Superior temporal gyrus (tissue), 1 donor: Measurements from ENCODE around the gene PPIP5K2.
A peak's percentile ranks its signal among the peaks of the same experiment; 100 is the strongest.

Experiments
- DNase-seq: peaks from one replicate; pipeline ENCODE4 v3.0.0-alpha.2; 2016; ENCODE audit errors: extremely low spot score

The PPIP5K2 gene

DNA sequence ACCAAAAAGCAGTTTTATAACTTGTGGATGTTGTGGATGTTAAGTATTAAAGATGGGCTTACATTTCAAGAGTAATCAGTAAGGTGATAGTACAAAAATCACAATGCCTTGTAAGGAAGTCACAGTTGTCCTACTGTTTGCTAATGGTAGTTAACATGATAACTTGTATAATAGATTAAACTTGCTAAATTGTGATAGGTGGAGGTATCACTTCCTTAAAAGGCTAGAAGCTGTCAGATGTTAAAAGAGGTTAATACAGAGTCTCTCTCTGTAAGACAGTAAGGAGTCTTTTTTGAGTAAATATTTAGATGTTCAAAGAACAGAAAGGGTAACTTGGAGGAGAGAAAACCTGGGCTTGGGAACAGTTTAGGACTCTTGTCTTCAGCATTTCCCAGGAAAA is 124.3 kb downstream of the PPIP5K2 start:
- DNase-seq = no peak

- no peak for DNase-seq
Observed at GRCh38 chr5:103245761-103246160, 125.7 kb downstream of the PPIP5K2 start.

- DNase-seq = no peak
Observed at GRCh38 chr5:103247118-103247517, 127.0 kb downstream of the PPIP5K2 start.

GRCh38 chr5:103249068-103249467 is 129.0 kb downstream of the PPIP5K2 start:
- DNase-seq = no peak

GRCh38 chr5:103254921-103255320 is 134.8 kb downstream of the PPIP5K2 start:
- no peak for DNase-seq

- DNase-seq = no peak
Observed at GRCh38 chr5:103255691-103256090, 135.6 kb downstream of the PPIP5K2 start.

DNA sequence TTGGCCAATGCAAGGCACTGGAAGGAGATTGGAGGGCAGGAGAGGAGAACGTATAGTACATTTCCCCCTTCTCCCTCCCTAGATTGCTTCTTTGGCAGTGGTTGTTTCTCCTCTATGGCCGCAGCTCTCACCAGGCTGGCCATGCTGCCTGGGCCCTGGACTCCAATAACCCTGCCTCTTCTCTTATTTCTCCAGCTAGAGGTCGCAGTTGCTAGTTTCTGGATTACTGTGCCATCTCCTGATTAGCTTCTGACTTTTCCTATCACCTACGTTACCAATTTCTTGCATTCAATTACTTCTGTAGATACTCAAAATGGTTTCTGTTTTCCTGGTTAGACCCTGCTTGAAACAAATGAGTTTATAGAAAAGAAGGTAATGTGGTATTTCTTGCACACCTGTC is 136.1 kb downstream of the PPIP5K2 start:
- DNase-seq = peak; percentile 45

DNA sequence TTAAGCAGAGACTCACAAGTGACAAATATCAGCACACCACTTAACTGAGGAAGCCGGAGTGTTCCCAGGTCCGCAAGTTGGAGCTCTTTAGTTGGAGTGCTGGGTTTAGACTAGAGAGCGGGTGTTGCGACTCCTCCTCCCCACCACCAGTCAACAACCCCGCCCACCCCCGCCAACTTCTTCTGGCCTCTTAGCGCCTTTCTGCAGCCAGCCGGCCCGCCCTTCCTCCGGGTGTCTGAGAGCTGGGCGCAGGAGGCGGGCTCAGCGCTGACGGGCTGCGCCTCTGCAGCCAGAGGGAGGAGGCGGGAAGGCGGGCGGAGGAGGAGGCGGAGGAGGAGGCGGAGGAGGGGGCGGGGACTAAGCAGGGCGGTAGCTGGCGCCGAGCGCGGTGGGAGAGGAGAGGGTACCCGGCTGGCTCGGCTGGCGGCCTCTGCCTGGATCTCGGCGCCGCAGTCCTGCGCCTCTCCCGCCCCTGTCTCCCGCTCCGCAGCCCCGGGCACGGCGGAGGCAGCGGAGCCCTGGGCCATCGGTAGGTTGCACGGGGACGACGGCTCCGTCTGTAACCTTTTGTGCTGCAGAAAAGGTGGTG is 138.4 kb downstream of the PPIP5K2 start, which contains the start of gene MACIR:
Gene MACIR, plus strand, starts transcription at position 396 of the 589 bp plus-strand sequence. CDS start 17,157 bp downstream, outside the sequence.
- DNase-seq = peak; percentile 89

DNA sequence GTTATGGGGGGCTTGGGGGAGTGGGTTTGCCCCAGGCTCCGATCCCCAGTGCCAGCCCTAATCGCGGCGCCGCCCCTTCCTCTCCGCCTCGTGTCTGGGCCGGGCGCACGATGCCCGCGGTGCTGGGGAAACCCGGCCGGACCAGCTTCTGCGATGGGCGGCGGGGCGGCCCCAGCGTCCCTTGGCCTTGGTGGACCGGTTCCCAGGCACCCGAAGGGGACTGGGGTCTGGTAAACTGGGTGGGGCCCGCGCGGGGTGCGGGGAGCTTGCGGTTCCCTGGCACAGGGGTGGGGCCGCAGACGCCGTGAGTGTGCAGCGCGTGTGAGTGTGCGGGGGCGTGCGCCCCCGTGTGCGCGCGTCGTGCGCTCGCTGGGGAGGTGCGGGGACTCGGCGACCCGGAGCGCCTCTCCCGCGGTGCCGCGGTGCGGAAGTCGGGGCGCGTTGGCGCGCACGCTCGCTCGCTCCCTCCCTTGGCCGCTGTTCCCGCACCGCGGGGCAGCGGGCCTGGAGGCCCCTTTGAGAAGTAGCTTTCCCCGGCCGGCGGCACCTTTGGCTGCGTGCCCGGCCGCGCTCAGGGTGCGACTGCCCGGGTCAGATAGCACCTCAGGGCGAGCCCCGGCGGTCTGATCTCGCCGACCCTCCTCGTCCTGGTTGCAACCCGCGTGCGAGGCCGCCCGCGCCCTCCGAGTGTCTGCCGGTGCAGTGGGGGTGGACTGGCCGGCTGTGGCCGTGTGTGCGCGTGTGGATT is 139.0 kb downstream of the PPIP5K2 start:
- DNase-seq = peak; percentile 58

DNA sequence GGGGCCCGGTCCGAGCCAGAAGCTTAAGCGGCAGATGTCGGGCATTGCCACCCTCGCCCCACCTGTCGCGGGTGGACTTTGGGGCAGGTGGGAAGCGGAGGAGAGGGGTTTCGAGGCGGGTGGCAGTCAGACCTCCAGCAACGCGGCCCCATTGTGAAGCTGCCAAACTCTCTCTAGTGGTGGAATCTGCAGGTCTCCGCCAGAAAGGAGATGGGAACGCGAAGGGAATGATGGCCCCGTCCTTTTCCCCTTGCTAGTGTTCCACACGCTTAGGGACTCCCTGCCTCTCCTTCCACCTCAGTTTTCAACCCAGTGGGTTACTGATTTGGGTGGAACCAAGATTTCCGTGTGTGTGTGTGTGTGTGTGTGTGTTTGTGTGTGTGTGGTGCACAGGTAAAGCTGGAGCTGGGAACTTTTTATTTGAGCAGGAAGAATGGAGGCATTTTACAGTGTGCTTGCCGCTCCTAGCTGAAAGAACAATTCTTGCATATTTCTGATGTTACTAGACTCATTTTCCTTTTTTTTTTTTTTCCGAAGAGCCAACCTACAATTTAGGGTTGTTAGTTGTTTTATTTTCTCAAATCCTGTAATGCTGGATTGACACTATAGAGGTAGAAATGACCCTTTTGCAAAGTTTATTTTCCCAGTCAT is 139.7 kb downstream of the PPIP5K2 start:
- peak; percentile 70 for DNase-seq

DNA sequence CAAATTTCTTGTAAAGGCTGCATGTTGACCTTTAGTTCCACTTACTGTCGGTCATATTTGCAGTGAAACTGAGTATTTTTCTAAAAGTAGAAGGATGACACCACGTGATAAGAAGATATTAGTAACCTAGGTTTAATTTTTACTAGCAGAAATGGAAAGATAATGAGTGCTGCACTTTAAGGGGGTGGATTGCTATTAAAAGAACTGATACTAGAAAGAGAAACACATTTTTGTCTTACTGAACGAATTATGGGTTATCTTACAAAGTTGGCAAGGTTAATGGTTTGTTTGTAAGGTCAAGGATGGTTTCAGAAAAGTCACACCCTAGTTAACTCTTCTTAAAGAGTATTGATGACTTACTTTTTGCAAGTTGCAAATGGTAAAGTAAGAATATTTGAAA is 140.8 kb downstream of the PPIP5K2 start:
- peak; percentile 47 for DNase-seq
